NCI-H1092 treated with DMSO at 0.1 percent for 48 hours (cell line): ENCODE data around the gene GBP3.
"Not testable (repeated sequence)": the region's sequence is repeated elsewhere in the genome, so short reads cannot be mapped to it uniquely, and the experiment has no call there.

Experiments used
- DNase-seq: peaks from one replicate; lab custom pipeline; 2025; lab: John Stamatoyannopoulos, UW

GBP3 gene, protein sequence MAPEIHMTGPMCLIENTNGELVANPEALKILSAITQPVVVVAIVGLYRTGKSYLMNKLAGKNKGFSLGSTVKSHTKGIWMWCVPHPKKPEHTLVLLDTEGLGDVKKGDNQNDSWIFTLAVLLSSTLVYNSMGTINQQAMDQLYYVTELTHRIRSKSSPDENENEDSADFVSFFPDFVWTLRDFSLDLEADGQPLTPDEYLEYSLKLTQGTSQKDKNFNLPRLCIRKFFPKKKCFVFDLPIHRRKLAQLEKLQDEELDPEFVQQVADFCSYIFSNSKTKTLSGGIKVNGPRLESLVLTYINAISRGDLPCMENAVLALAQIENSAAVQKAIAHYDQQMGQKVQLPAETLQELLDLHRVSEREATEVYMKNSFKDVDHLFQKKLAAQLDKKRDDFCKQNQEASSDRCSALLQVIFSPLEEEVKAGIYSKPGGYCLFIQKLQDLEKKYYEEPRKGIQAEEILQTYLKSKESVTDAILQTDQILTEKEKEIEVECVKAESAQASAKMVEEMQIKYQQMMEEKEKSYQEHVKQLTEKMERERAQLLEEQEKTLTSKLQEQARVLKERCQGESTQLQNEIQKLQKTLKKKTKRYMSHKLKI

DNA sequence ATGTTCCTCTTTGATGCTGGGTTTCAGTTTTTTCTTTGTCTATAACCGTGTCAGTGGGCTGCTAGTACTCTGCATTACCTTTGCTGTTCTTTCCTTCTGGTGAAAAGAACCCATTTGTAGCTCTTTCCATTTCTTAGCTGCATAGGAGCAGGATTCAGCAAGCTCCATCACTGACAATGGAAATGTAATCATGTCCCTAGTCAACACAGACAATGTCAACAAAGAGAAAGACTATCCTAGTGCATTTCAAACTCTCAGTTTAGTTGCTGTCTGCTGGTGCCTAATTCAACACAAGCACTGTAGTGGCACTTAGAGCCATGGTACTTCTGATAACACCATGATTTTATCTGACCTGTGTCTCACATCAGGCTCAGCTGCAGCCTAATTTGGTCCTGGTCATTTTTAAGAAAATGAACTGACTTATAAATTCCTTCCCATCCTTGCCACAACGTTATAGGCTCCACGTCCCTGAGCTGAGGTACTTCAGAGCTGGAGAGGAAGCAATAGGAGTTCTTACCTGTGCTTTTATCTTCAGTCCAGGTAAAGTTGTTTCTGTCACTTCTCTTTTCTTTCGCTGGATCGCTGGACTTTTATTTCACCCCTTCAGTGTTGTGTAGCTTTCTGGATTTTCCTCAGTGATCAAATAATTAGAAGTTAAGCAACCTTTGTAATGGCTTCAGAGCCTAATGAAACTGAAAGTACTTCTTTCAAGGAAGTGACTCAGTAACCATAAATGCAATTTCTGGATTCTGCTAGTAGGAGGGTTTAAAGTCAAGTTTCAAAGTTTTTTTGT, at the start of gene GBP3:
GBP3 (minus strand) TSS at position 700 of the 793 bp plus-strand sequence. CDS start 2,145 bp downstream, outside the sequence.
- DNase-seq, result peak; percentile 23

DNA sequence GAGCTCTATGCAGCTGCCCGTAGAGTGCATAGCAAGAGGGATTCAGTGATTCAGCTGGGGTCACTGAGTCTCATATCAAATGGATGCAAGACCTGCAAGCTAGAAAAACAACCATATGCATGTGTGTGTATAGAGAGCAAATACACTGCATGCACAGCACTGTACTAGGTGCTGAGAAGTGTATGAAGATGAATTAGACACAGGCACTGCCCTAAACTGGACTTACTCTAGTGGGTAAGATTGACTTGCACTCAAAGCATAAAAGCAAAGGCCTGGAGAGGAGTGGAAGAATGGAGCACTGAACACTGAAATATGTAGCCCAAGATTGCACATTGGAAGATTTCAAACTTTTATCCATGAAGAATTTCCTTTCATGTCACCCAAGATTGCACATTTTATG, 47.8 kb upstream of the GBP3 start:
- no peak for DNase-seq

DNA sequence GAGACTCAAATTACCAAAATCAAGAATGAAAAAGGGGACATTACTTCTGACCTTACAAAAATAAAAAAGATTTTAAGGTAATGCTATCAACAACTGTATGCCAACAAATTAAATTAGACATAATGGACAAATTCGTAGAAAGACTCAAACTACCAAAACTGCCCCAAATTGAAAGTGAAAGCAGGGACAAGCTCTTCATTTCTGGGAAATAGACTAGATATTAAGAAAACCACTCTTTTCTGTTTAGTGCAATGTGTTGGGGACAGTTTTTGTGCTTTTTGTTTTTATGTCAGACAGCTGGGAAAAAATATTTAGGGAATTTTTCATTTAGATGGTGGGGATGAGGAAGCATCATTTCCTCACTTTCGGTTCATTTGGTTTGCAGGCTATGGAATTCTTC, 47.3 kb upstream of the GBP3 start:
- no peak for DNase-seq

DNA sequence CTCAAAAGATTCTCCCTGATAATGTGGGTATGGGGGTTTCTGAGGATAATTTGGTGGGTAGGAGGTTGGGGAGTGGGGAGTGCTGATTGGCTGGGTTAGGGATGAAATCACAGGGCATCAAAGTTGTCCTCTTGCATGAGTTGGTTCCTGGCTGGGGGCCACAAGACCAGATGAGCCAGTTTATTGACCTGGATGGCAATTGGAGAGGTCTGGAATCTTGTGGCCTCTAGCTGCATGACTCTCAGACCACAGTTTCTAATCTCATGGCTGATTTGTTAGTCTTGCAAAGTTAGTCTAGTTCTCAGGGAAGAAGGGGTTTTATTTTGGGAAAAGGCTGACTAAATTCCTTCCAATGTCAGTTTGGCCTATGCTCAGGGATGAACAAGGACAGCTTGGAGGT, 45.6 kb upstream of the GBP3 start:
- DNase-seq, result no peak

DNA sequence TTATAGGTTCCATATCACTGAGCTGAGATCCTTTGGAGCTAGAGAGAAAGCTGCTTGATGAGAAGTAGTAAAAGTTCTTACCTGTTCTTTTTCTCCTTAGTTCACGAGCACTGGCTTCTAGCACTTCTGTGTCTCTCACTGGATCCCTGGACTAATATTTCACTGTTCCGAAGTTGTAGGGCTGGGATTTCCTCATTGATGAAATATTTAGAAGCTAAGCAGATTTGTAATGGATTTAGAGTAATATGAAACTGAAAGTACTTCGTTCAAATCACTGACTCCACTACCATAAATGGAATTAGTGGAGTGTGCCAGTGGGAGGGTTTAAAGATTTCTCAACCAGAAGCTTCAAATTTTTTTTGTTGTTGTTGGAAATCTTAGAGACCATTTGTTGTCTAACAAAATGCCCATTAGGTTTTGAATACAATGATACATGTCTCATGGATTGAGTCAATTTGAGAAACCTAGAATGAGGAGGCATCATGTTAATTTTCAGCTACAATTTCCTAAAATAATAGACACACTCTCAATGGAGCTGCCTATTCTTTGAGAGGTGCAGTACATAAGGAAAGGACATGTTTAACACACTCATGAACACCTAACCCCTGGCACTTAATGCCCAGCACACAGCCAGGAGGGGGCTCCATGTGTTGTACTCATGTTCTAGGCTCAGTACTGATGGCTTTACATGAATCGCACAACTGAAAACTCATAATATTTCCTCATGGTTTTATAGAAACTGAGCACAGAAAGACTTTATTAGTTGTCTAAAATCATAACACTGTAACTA, 42.6 kb upstream of the GBP3 start, which contains the start of gene GBP1:
GBP1 (minus strand) TSS at position 130 of the 790 bp plus-strand sequence. CDS start 1,974 bp downstream, outside the sequence.
- no peak for DNase-seq

DNA sequence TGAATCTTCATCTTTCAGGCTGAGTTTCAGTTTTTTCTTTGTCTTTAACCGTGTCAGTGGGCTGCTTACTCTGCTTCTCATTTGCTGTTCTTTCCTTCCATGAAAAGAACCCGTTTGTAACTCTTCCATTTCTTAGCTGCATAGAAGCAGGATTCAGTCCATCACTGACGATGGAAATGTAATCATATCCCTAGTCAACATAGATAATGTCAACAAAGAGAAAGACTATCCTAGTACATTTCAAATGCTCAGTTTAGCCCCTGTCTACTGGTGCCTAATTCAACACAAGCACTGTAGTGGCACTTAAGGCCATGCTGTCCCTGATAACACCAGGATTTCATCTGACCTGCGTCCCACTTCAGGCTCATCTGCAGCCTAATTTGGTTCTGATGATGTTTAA, 42.0 kb upstream of the GBP3 start:
- DNase-seq, result no peak

DNA sequence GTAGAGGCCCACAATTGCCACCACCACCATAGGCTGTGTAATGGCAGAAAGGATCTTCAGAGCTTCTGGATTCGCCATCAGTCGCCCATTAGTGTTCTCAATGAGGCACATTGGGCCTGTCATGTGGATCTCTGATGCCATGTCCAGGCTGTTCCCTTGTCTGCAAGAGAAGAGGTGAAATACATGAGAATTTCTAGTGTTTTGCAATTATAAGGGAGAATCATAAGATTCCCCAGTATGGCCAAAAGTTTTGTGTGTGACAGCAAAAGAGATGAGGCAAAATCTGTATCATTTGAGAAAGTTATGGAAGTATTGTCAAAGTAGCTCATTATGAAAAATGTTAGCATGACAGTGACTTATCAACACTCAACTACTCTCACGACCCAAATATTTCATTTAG, 40.4 kb upstream of the GBP3 start:
- DNase-seq, result no peak

DNA sequence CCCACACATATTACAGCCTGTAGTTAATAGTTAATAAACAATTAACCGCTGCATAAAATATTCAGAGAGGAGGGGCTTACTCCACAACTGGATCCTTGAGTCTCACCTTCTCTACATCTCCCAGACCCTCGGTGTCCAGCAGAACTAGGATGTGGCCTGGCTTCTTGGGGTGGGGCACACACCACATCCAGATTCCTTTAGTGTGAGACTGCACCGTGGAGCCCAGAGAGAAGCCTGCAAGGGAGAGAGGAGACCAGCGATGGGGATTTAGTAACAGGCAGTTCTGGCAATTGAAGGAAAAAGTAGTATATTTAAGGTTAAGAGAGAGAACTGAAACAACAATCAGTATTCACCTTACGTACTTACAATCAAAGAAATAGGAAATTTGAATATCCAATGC, 37.4 kb upstream of the GBP3 start:
- no peak for DNase-seq

DNA sequence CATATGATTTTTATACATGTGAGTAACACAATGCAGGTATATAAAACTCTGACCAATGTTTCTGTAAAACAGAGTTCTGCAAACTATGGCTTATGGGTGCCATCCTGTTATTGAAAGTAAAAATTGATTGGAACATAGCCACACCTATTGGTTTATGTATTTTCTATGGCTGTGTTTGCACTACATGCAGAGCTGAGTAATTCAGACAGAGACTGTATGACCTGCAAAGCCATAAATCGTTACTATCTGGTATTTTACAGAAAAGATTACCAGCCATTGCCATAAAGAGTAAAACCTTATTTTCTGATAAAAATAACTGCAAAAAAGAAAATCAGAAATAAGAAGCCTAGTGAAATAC, 29.3 kb upstream of the GBP3 start:
- no peak for DNase-seq

DNA sequence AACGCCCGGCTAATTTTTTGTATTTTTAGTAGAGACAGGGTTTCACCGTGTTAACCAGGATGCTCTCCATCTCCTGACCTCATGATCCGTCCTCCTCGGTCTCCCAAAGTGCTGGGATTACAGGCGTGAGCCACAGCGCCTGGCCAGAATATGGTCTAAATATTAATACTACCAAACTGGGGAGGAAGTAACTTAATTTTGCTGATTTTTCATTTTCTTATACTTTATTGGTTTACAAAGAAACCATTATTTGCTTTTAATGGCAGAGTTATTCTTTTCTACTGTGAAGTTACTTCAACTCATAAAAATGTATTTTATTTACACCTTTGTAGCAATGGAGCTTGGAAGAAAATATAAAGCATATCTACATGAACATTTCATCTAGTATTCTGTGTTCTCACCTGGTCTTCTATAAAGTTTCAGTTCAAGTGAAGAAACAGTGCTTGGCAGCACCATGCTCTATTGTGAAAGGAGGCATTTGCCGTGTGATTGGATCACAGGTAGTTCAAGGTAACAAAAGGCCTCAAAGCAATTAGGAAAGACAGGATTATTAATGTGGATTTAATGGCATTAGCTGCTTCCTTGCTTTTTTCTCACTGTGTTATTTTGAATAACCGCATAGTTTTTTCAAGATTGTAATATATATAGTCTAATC, 28.8 kb upstream of the GBP3 start:
- DNase-seq, result no peak

DNA sequence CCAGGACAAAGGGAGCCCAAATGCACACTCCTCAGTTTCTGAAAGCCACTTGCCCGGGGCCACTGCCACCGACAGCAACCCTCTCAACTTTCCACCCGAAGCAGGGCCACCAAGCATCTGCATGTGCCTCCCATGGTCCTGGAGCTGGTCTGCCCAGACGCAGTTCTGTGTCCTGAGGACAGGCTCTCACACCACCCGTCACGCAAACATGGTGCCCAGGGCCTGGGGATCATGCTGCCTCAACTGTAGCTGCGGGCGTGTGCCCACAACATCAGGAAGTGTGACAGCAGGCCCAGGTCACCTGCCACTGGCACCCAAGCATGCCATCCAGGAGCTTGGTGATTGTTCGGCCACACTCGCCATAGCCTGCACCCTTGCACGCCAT, 28.0 kb upstream of the GBP3 start:
- DNase-seq, result no peak

DNA sequence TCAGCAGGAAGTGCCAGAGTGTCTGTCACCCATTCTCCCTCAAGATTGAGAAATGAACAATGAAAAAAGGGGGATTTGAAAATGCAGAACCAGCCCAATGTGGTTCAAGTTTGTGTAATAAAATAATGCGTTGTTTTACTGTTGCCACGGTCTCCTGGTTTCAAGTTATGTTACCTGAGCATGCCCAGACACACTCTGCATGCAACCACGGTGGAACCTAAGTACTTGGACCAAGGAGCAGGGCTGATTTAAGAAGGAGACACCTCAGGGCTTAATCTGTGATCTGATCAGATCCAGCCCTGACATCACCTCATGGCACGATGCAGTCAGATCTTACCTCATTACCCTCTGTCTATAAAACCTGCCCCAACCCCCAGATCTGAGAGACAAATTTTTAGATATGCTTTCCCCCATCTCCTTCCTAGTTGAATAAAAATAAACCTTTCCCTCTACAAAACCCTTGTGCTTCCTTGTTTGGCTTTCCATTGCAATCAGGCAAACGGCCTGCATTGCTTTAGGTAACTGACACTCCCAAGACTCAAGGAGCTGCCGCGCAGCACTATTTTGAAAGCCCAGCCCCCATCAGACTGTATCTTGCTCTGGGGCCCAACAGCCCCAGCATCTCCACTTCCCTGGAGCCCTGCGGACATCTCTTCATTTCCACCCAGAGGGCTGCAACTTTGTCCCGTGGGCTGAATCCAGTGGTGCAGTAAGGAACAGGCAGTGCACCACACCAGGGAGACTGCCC, 27.4 kb upstream of the GBP3 start:
- not testable (repeated sequence) for DNase-seq

DNA sequence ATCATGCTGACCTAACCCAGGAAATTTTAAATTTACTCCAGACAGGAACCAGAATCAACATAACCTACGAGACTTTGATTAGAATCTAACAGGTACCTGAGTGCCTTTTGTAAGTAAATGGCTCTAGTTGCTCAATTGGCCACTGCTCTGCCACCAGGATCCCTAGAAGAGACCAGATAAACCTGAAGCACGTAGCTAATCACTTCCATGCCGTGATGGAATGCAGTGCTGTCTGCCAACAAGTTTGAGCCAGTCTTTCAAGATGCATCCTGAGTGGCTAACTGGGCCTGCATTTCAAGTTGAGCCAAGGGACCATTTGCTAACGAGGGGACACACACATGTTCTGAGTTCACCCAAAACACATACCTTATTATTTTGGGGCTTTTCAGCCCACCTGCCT, 26.5 kb upstream of the GBP3 start:
- DNase-seq, result not testable (repeated sequence)

DNA sequence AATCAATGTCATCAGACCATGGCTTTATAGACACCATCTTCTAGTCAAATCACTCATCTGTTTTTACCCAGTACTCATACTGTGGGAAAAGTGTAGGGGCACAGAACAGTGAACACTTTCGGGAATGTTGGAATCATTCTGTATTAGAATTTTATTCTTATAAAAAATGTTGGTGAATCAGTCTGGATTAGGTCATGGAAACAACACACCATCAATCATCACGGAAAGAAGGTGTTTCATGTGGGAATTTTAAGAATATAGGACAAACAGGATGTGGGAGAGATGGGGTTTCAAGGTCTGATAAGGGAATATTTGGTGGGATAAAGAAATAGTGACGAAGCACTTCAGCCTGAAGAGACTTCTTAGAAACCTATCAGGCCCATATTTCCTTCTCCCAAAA, 25.1 kb upstream of the GBP3 start:
- DNase-seq, result no peak

DNA sequence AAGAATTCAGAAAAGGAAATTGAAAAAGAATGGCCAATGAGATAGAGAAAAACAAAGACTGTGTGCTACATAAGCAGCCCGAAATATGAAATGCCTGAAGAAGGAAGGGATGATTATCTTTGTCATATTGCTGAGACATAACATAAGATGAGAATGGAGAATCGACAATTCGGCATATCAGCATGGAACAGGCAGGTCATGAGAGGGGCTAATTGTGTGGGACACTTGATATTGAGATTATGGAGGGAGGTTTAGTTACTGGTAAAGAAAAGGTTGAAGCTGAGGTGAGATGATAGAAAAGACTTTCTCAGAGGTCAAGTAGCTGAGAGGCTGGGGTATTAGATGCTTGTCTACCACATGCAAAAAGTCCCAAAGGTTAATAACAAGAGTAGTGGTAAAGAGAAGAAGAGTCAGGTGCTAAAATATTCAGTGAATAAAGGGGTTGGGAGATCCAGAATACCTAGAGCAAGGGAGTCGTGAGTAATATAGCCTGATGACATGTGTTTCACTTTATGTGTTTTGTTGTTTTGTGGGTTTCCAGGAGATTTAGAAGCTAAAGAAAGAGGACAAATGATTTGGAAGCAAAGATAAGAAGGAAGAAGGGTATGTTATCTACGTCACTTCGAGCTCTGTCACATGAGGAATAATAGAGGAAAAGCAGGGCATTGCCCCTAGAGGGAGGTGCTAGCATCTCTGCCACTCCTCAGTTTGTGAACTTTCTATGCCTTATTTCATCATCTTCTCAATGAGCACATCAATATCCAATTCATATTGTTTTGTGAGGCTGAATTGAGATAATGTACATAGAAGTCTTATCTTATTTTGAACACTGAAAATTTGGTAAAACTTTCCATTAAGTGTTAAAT, 23.9 kb upstream of the GBP3 start:
- DNase-seq, result not testable (repeated sequence)

DNA sequence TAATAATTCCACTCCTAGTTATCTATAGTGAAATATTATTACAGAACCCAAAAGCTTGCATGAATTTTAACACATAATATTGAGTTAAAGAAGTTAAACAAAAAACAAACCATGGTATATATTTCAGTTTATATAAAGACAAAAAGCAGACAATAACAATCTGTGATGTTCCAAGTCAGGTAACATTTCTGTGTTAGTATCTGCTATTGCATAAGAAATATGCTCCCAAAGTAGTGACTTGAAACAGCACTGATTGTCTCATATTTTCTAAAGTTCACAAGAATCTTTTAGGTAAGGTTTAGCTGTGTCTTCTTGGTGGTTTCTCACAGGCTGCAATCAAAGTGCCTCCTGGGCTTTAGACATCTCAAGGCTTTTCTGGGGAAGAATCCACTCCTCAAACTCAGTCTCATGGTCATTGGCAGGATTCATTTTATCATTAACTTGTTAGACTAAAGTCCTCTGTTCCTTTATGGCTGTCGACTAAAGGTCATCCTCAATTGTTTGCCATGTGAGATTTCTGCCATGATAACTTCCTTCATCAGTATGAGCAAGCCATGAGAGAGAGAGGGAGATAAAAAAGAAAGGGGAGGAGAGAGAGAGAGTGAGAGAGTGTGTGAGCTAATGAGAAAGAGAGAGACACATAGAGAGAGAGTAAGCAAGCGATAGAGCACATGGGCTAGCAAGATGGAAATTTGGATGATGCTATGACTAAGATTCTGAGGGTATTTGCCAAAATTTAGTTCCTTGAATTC, 22.5 kb upstream of the GBP3 start:
- no peak for DNase-seq

DNA sequence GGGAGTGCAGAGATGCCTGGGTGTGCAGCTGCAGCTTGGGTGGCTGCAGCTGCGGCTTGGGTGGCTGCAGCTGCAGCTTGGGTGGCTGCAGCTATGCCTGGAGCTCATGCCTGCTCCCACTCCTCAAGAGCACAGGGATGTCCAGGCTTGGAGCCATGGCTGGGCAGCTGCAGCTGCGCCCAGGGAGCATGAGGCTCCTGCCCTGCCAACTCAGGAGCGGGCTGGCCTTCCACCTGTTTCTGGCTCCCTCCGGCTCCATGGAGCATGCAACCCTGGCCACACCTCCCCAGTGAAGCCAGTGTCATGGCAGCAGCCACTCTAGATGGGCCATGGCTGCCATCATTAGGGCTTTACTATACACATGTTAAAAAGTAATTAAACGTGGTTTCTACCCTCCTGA, 21.3 kb upstream of the GBP3 start:
- no peak for DNase-seq

DNA sequence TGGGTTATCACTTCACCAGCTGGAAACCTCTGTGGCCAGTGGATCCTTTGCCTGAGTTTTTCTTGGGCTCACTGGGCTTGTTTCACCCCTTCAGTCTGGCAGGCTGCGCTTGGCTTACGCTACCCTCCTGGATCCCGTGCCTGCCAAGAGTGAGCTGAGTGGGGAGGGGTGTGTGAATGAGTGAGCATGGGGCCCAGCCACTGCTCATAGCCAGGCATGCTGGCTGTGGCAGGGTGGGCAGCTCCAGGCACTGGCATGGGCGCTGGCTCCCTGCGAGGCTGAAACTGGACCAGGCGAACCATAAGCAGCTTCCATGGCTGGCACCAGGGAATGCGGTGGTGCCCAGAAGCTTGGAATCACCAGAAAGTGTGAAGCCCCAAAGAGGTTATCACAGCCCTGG, 19.8 kb upstream of the GBP3 start:
- no peak for DNase-seq

DNA sequence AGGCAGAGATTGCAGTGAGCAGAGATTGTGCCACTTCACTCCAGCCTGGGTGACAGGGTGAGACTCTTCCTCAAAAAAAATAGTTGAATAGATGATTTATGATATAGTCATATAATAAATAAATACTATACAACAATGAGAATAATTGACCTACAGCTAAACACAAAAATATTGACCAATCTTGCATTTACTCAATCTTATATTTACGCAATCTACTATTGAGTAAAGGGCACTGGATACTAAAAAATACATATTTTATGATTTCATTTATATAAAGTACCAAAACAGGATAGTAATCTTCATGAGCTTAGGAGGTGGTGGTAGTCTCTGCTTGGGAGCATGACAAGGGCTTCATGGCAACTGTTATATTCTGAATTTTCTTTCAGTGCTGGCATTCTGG, 19.1 kb upstream of the GBP3 start:
- no peak for DNase-seq
